ENCODE data around the gene SMIM10. TPM values are rescaled to one million over a fixed set of nuclear protein-coding genes. Genes with fewer than 3 reads are reported as not detected.
"Not testable (repeated sequence)": the region's sequence is repeated elsewhere in the genome, so short reads cannot be mapped to it uniquely, and the experiment has no call there.

Gene SMIM10
- total RNA-seq, 1 experiment from 2014 or later: not detected

GRCh38 chrX:135009057-135009610, 18.3 kb downstream of the SMIM10 start:
- POLR2A ChIA-PET: no interaction called here
- Mint-ChIP-seq H3K9me3 (ENCODE audit: unreplicated experiment) (no peaks in the 10 kb centered on the region), H3K4me1 (ENCODE audit: insufficient read depth, unreplicated experiment) (no peaks in the 10 kb centered on the region), H3K4me3 (ENCODE audit: unreplicated experiment) (no peak overlapping the region), H3K27me3 (ENCODE audit: insufficient read depth, unreplicated experiment) (peaks cover 72% of the 10 kb centered on the region), H3K36me3 (ENCODE audit: insufficient read depth, unreplicated experiment) (no peaks in the 10 kb centered on the region), H3K27ac (ENCODE audit: low read depth, unreplicated experiment) (no peak overlapping the region)
- BruUV-seq (replicated peaks): no TSS peak
- no peak for DNase-seq (ENCODE audit: unreplicated experiment)
- intact Hi-C loops (cut with micrococcal nuclease): no loop called here
- CTCF ChIA-PET: no interaction called here
- no peak for TF ChIP-seq CTCF (IDR thresholded peaks at IDR 0.05; ENCODE audit: unreplicated experiment)

- H3K9me3 Mint-ChIP-seq (ENCODE audit: unreplicated experiment): no peaks in the 10 kb centered on the region
- H3K27ac Mint-ChIP-seq (ENCODE audit: low read depth, unreplicated experiment): no peak overlapping the region
- CTCF ChIA-PET: interaction anchor here (0.7 kb wide), 1 partner anchor 1425 kb away, joined by 3 read pairs; no protein-coding TSS in a partner anchor
- POLR2A ChIA-PET: no interaction called here
- H3K4me1 Mint-ChIP-seq (ENCODE audit: insufficient read depth, unreplicated experiment): no peaks in the 10 kb centered on the region
- no peak overlapping the region for H3K4me3 Mint-ChIP-seq (ENCODE audit: unreplicated experiment)
- H3K36me3 Mint-ChIP-seq (ENCODE audit: insufficient read depth, unreplicated experiment): no peaks in the 10 kb centered on the region
- TF ChIP-seq CTCF (IDR thresholded peaks at IDR 0.05; ENCODE audit: unreplicated experiment): no peak
- H3K27me3 Mint-ChIP-seq (ENCODE audit: insufficient read depth, unreplicated experiment): peaks cover 72% of the 10 kb centered on the region
- no TSS peak for BruUV-seq (replicated peaks)
- no peak for DNase-seq (ENCODE audit: unreplicated experiment)
- intact Hi-C loops (cut with micrococcal nuclease): no loop called here
These were observed 19.0 kb downstream of the SMIM10 start for GRCh38 chrX:135009838-135010237.

- Mint-ChIP-seq H3K27ac (ENCODE audit: low read depth, unreplicated experiment) (no peak overlapping the region), H3K4me3 (ENCODE audit: unreplicated experiment) (no peak overlapping the region), H3K36me3 (ENCODE audit: insufficient read depth, unreplicated experiment) (no peaks in the 10 kb centered on the region), H3K27me3 (ENCODE audit: insufficient read depth, unreplicated experiment) (peaks cover 73% of the 10 kb centered on the region), H3K9me3 (ENCODE audit: unreplicated experiment) (no peaks in the 10 kb centered on the region), H3K4me1 (ENCODE audit: insufficient read depth, unreplicated experiment) (no peaks in the 10 kb centered on the region)
- no peak for DNase-seq (ENCODE audit: unreplicated experiment)
- CTCF ChIA-PET: no interaction called here
- no peak for TF ChIP-seq CTCF (IDR thresholded peaks at IDR 0.05; ENCODE audit: unreplicated experiment)
- POLR2A ChIA-PET: no interaction called here
- BruUV-seq (replicated peaks): no TSS peak
- intact Hi-C loops (cut with micrococcal nuclease): no loop called here
These were observed 20.1 kb downstream of the SMIM10 start for GRCh38 chrX:135010921-135011320.

GRCh38 chrX:135015523-135016245, 24.9 kb downstream of the SMIM10 start:
- Mint-ChIP-seq H3K9me3 (ENCODE audit: unreplicated experiment) (no peaks in the 10 kb centered on the region), H3K36me3 (ENCODE audit: insufficient read depth, unreplicated experiment) (no peaks in the 10 kb centered on the region), H3K27me3 (ENCODE audit: insufficient read depth, unreplicated experiment) (peaks cover 58% of the 10 kb centered on the region), H3K27ac (ENCODE audit: low read depth, unreplicated experiment) (no peak overlapping the region), H3K4me3 (ENCODE audit: unreplicated experiment) (no peak overlapping the region), H3K4me1 (ENCODE audit: insufficient read depth, unreplicated experiment) (no peaks in the 10 kb centered on the region)
- no peak for DNase-seq (ENCODE audit: unreplicated experiment)
- intact Hi-C loops (cut with micrococcal nuclease): no loop called here
- CTCF ChIA-PET: no interaction called here
- POLR2A ChIA-PET: no interaction called here
- BruUV-seq (replicated peaks): no TSS peak
- TF ChIP-seq CTCF (IDR thresholded peaks at IDR 0.05; ENCODE audit: unreplicated experiment): no peak

GRCh38 chrX:135019890-135020289, 29.1 kb downstream of the SMIM10 start:
- CTCF ChIA-PET; H3K9me3 Mint-ChIP-seq (ENCODE audit: unreplicated experiment); H3K4me3 Mint-ChIP-seq (ENCODE audit: unreplicated experiment); H3K4me1 Mint-ChIP-seq (ENCODE audit: insufficient read depth, unreplicated experiment); H3K36me3 Mint-ChIP-seq (ENCODE audit: insufficient read depth, unreplicated experiment); BruUV-seq (replicated peaks); intact Hi-C loops (cut with micrococcal nuclease); H3K27ac Mint-ChIP-seq (ENCODE audit: low read depth, unreplicated experiment); POLR2A ChIA-PET; DNase-seq (ENCODE audit: unreplicated experiment): not testable (repeated sequence)
- peaks cover 25% of the 10 kb centered on the region for H3K27me3 Mint-ChIP-seq (ENCODE audit: insufficient read depth, unreplicated experiment)

GRCh38 chrX:135023791-135024190, 33.0 kb downstream of the SMIM10 start:
- intact Hi-C loops (cut with micrococcal nuclease); DNase-seq (ENCODE audit: unreplicated experiment); H3K27me3 Mint-ChIP-seq (ENCODE audit: insufficient read depth, unreplicated experiment); H3K4me1 Mint-ChIP-seq (ENCODE audit: insufficient read depth, unreplicated experiment); H3K36me3 Mint-ChIP-seq (ENCODE audit: insufficient read depth, unreplicated experiment); H3K9me3 Mint-ChIP-seq (ENCODE audit: unreplicated experiment); BruUV-seq (replicated peaks); H3K4me3 Mint-ChIP-seq (ENCODE audit: unreplicated experiment); CTCF ChIA-PET; POLR2A ChIA-PET; H3K27ac Mint-ChIP-seq (ENCODE audit: low read depth, unreplicated experiment): not testable (repeated sequence)
